Measurements from ENCODE around the gene HBD.

Gene HBD

GRCh38 chr11:5281596-5281995 is 47.3 kb upstream of the HBD start:
- Histone ChIP-seq H2BK5ac (ENCODE audit: low read length) (no peak overlapping the region), H3K18ac (ENCODE audit: low read length) (no peak overlapping the region), H2BK12ac (ENCODE audit: low read length) (no peak overlapping the region), H4K8ac (ENCODE audit: low read depth, low read length) (no peak overlapping the region), H3K4me1 (ENCODE audit: control insufficient read depth in 2 of 2, insufficient read depth in 1 of 2, low read depth in 1 of 2, low read length in 2 of 2) (no peaks in the 10 kb centered on the region), H2AK5ac (ENCODE audit: low read depth, low read length) (no peak overlapping the region), H3K4me2 (ENCODE audit: insufficient read depth, low read length, poor library complexity, severe bottlenecking) (no peak overlapping the region), H2BK15ac (ENCODE audit: low read length) (no peak overlapping the region), H3K79me1 (ENCODE audit: low read depth, low read length) (no peaks in the 10 kb centered on the region), H3K9me3 (replicated peaks in 1 of 2; ENCODE audit: control insufficient read depth in 2 of 2, insufficient read depth in 1 of 2, low read depth in 1 of 2, low read length in 2 of 2) (no peaks in the 10 kb centered on the region), H3K27ac (replicated peaks; ENCODE audit: low read length) (no peak overlapping the region), H3K27me3 (ENCODE audit: control insufficient read depth in 3 of 3, insufficient read depth in 3 of 3, low read depth in 1 of 3, low read length in 3 of 3) (no peaks in the 10 kb centered on the region), H2BK120ac (ENCODE audit: low read depth, low read length) (no peak overlapping the region), H3K4me3 (ENCODE audit: low read length in 2 of 2) (no peak overlapping the region), H3K9ac (ENCODE audit: low read depth, low read length, poor library complexity) (no peak overlapping the region), H2AFZ (ENCODE audit: low read length) (no peak overlapping the region), H3K36me3 (replicated peaks in 1 of 2; ENCODE audit: control insufficient read depth in 2 of 2, insufficient read depth in 2 of 2, low read length in 2 of 2) (no peaks in the 10 kb centered on the region), H3K14ac (ENCODE audit: low read length) (no peak overlapping the region), H3K4ac (ENCODE audit: low read length) (no peak overlapping the region), H3K23ac (ENCODE audit: low read depth, low read length, poor library complexity) (no peak overlapping the region), H4K91ac (ENCODE audit: low read depth, low read length, poor library complexity) (no peak overlapping the region)
- no peak for DNase-seq (ENCODE audit: low spot score)

GRCh38 chr11:5280582-5281102 is 46.4 kb upstream of the HBD start:
- Histone ChIP-seq H3K4ac (ENCODE audit: low read length) (no peak overlapping the region), H3K27ac (replicated peaks; ENCODE audit: low read length) (no peak overlapping the region), H3K4me1 (ENCODE audit: control insufficient read depth in 2 of 2, insufficient read depth in 1 of 2, low read depth in 1 of 2, low read length in 2 of 2) (no peaks in the 10 kb centered on the region), H2BK15ac (ENCODE audit: low read length) (no peak overlapping the region), H3K14ac (ENCODE audit: low read length) (no peak overlapping the region), H2BK120ac (ENCODE audit: low read depth, low read length) (no peak overlapping the region), H3K18ac (ENCODE audit: low read length) (no peak overlapping the region), H4K8ac (ENCODE audit: low read depth, low read length) (no peak overlapping the region), H4K91ac (ENCODE audit: low read depth, low read length, poor library complexity) (no peak overlapping the region), H3K9me3 (replicated peaks in 1 of 2; ENCODE audit: control insufficient read depth in 2 of 2, insufficient read depth in 1 of 2, low read depth in 1 of 2, low read length in 2 of 2) (no peaks in the 10 kb centered on the region), H3K27me3 (ENCODE audit: control insufficient read depth in 3 of 3, insufficient read depth in 3 of 3, low read depth in 1 of 3, low read length in 3 of 3) (no peaks in the 10 kb centered on the region), H3K4me3 (ENCODE audit: low read length in 2 of 2) (no peak overlapping the region), H2AFZ (ENCODE audit: low read length) (no peak overlapping the region), H2BK12ac (ENCODE audit: low read length) (no peak overlapping the region), H3K9ac (ENCODE audit: low read depth, low read length, poor library complexity) (no peak overlapping the region), H2BK5ac (ENCODE audit: low read length) (no peak overlapping the region), H3K36me3 (replicated peaks in 1 of 2; ENCODE audit: control insufficient read depth in 2 of 2, insufficient read depth in 2 of 2, low read length in 2 of 2) (no peaks in the 10 kb centered on the region), H3K23ac (ENCODE audit: low read depth, low read length, poor library complexity) (no peak overlapping the region), H2AK5ac (ENCODE audit: low read depth, low read length) (no peak overlapping the region), H3K79me1 (ENCODE audit: low read depth, low read length) (no peaks in the 10 kb centered on the region), H3K4me2 (ENCODE audit: insufficient read depth, low read length, poor library complexity, severe bottlenecking) (no peak overlapping the region)
- WGBS, 2 donors (ENCODE audit: extremely low coverage in 2 of 2, insufficient read length in 2 of 2, insufficient replicate concordance in 1 of 2) = no CpG with 5 or more reads among the region's 3 CpGs
- no peak for DNase-seq (ENCODE audit: low spot score)

DNA sequence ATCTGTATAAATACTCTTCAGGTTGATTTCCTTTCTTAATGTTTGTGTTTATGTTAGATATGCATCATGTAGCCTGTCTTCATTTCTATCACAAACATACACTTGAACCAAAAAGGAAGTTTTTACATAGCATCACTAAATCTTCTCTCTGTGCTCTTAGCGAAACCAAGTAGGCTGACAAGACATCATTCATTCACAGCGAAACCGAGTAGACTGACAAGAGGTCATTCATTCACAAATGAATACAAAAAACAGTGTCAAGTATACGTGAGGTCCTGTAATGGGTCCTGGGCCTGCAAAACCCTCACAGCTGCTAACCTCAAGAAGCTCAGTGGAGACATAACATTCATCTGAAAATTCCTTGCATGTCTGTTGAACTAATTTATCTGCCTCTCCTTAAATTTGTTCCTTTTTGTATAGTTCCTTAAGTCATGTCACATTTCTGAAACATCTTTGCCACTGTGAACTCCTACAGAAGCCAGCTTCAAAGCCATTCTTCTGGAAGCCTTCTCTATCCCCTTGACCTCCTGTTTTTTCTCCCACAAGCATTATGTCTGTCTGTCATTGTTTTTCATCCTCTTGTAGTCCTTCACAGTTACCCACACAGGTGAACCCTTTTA is 45.3 kb upstream of the HBD start:
- Histone ChIP-seq H2BK12ac (ENCODE audit: low read length) (no peak overlapping the region), H2AFZ (ENCODE audit: low read length) (no peak overlapping the region), H3K4me1 (ENCODE audit: control insufficient read depth in 2 of 2, insufficient read depth in 1 of 2, low read depth in 1 of 2, low read length in 2 of 2) (no peaks in the 10 kb centered on the region), H2AK5ac (ENCODE audit: low read depth, low read length) (no peak overlapping the region), H4K8ac (ENCODE audit: low read depth, low read length) (no peak overlapping the region), H2BK5ac (ENCODE audit: low read length) (no peak overlapping the region), H3K36me3 (replicated peaks in 1 of 2; ENCODE audit: control insufficient read depth in 2 of 2, insufficient read depth in 2 of 2, low read length in 2 of 2) (no peaks in the 10 kb centered on the region), H2BK120ac (ENCODE audit: low read depth, low read length) (no peak overlapping the region), H3K4me2 (ENCODE audit: insufficient read depth, low read length, poor library complexity, severe bottlenecking) (no peak overlapping the region), H3K79me1 (ENCODE audit: low read depth, low read length) (no peaks in the 10 kb centered on the region), H3K9me3 (replicated peaks in 1 of 2; ENCODE audit: control insufficient read depth in 2 of 2, insufficient read depth in 1 of 2, low read depth in 1 of 2, low read length in 2 of 2) (no peaks in the 10 kb centered on the region), H2BK15ac (ENCODE audit: low read length) (no peak overlapping the region), H3K9ac (ENCODE audit: low read depth, low read length, poor library complexity) (no peak overlapping the region), H3K27ac (replicated peaks; ENCODE audit: low read length) (no peak overlapping the region), H3K4me3 (ENCODE audit: low read length in 2 of 2) (no peak overlapping the region), H3K14ac (ENCODE audit: low read length) (no peak overlapping the region), H3K27me3 (ENCODE audit: control insufficient read depth in 3 of 3, insufficient read depth in 3 of 3, low read depth in 1 of 3, low read length in 3 of 3) (no peaks in the 10 kb centered on the region), H3K4ac (ENCODE audit: low read length) (no peak overlapping the region), H4K91ac (ENCODE audit: low read depth, low read length, poor library complexity) (no peak overlapping the region), H3K18ac (ENCODE audit: low read length) (no peak overlapping the region), H3K23ac (ENCODE audit: low read depth, low read length, poor library complexity) (no peak overlapping the region)
- DNase-seq (ENCODE audit: low spot score) = no peak
- WGBS, 2 donors (ENCODE audit: extremely low coverage in 2 of 2, insufficient read length in 2 of 2, insufficient replicate concordance in 1 of 2) = no CpG with 5 or more reads among the region's 4 CpGs

DNA sequence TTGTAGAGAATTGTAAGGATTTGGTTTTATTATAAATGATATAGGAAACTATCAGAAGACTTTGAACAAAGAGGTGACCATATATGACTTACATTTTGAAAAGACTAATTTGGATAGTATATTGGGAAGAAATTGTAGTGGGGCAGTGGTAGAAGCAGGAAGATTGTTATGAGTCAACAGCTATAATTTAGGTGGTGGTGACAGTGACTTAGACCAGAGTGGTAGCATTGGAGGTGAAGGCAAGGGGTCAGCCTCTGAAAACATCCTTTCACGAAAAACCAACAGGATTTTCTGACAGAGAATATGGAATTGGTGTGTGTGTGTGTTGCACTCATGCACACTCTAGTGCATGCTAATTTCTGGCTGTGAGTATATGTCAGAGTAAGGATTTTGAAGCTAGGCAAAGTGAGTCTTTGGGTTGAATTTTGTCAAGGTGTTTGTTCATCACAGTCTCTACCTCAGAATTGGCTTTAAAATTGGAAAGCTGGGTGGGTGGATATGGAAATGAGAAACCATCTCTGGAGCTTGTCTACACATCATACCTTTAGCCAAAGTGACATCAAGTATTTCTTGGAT is 43.6 kb upstream of the HBD start:
- Histone ChIP-seq H3K14ac (ENCODE audit: low read length) (no peak overlapping the region), H3K23ac (ENCODE audit: low read depth, low read length, poor library complexity) (no peak overlapping the region), H3K27me3 (ENCODE audit: control insufficient read depth in 3 of 3, insufficient read depth in 3 of 3, low read depth in 1 of 3, low read length in 3 of 3) (no peaks in the 10 kb centered on the region), H3K9ac (ENCODE audit: low read depth, low read length, poor library complexity) (no peak overlapping the region), H3K27ac (replicated peaks; ENCODE audit: low read length) (no peak overlapping the region), H3K4ac (ENCODE audit: low read length) (no peak overlapping the region), H2BK12ac (ENCODE audit: low read length) (no peak overlapping the region), H3K9me3 (replicated peaks in 1 of 2; ENCODE audit: control insufficient read depth in 2 of 2, insufficient read depth in 1 of 2, low read depth in 1 of 2, low read length in 2 of 2) (no peaks in the 10 kb centered on the region), H2BK120ac (ENCODE audit: low read depth, low read length) (no peak overlapping the region), H2BK5ac (ENCODE audit: low read length) (no peak overlapping the region), H3K18ac (ENCODE audit: low read length) (no peak overlapping the region), H4K91ac (ENCODE audit: low read depth, low read length, poor library complexity) (no peak overlapping the region), H3K4me3 (ENCODE audit: low read length in 2 of 2) (no peak overlapping the region), H2BK15ac (ENCODE audit: low read length) (no peak overlapping the region), H4K8ac (ENCODE audit: low read depth, low read length) (no peak overlapping the region), H3K4me2 (ENCODE audit: insufficient read depth, low read length, poor library complexity, severe bottlenecking) (no peak overlapping the region), H3K79me1 (ENCODE audit: low read depth, low read length) (no peaks in the 10 kb centered on the region), H2AK5ac (ENCODE audit: low read depth, low read length) (no peak overlapping the region), H3K36me3 (replicated peaks in 1 of 2; ENCODE audit: control insufficient read depth in 2 of 2, insufficient read depth in 2 of 2, low read length in 2 of 2) (no peaks in the 10 kb centered on the region), H2AFZ (ENCODE audit: low read length) (no peak overlapping the region), H3K4me1 (ENCODE audit: control insufficient read depth in 2 of 2, insufficient read depth in 1 of 2, low read depth in 1 of 2, low read length in 2 of 2) (peaks cover 0 to 2% of the 10 kb centered on the region in 2 donors)
- DNase-seq (ENCODE audit: low spot score) = no peak
- WGBS, 2 donors (ENCODE audit: extremely low coverage in 2 of 2, insufficient read length in 2 of 2, insufficient replicate concordance in 1 of 2) = no CpG with 5 or more reads among the region's 1 CpG
